Bronchial epithelial cell (primary cell): Measurements from ENCODE around the gene EGFR. TPM values are rescaled to one million over a fixed set of nuclear protein-coding genes. Genes with fewer than 3 reads are reported as not detected.
A peak's percentile ranks its signal among the peaks of the same experiment; 100 is the strongest.
"Not testable (repeated sequence)": the region's sequence is repeated elsewhere in the genome, so short reads cannot be mapped to it uniquely, and the experiment has no call there.

Experiments used
- DNase-seq: peaks from one replicate; pipeline ENCODE4 v3.0.0-alpha.2; 2010; ENCODE audit warnings: low read depth
- FAIRE-seq: peaks from 2 replicates; lab custom pipeline; 2011; peaks lifted over from hg19 to GRCh38; lab: Jason Lieb, UNC
- H3K27me3 ChIP-seq: 2 replicates; pipeline ENCODE4 v1.5.1; 2011; ENCODE audit warnings: low read length; ENCODE audit not compliant: control insufficient read depth, insufficient read depth
- H3K36me3 ChIP-seq: 2 replicates; pipeline ENCODE4 v1.5.1; 2011; ENCODE audit warnings: low read length; ENCODE audit not compliant: control insufficient read depth, insufficient read depth
- H3K4me3 ChIP-seq: 2 replicates; pipeline ENCODE4 v1.5.1; 2011; ENCODE audit warnings: mild to moderate bottlenecking, low read depth, low read length, control low read depth
- total RNA-seq: library from RNA; depleted of rRNA; stranded (reverse); fragments of >200 nt; gene quantifications from 2 replicates; pipeline ENCODE4 v1.2.1, GENCODE V29; 2014
- TF ChIP-seq, protein P1 (sequence below): IDR thresholded peaks from 2 replicates; pipeline ENCODE4 v1.5.1; 2011; ENCODE audit warnings: mild to moderate bottlenecking, moderate library complexity, low read length, control low read depth, inconsistent platforms; ENCODE audit not compliant: insufficient read depth, severe bottlenecking

The EGFR gene
- total RNA-seq, 1 donor from 2014 or later: 137 TPM

DNA sequence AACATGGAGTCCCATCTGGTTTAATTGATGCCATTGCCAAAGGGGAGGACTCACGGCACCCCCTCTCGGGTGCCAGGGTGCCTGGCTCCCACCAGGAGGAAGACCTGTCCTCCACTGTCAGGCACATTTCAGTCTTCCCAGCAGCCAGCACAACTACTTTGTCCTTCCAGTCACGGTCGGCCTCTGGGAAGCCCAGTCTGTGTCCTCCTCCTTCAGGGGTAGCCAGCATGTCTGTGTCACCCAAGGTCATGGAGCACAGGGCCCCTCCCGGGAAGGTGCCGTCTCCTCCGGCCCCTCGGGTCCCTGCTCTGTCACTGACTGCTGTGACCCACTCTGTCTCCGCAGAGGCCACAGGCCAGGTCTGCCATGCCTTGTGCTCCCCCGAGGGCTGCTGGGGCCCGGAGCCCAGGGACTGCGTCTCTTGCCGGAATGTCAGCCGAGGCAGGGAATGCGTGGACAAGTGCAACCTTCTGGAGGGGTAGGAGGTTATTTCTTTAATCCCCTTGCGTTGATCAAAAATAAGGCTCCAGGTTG lies 142.4 kb downstream of the EGFR start:
- TF ChIP-seq, protein P1, sequence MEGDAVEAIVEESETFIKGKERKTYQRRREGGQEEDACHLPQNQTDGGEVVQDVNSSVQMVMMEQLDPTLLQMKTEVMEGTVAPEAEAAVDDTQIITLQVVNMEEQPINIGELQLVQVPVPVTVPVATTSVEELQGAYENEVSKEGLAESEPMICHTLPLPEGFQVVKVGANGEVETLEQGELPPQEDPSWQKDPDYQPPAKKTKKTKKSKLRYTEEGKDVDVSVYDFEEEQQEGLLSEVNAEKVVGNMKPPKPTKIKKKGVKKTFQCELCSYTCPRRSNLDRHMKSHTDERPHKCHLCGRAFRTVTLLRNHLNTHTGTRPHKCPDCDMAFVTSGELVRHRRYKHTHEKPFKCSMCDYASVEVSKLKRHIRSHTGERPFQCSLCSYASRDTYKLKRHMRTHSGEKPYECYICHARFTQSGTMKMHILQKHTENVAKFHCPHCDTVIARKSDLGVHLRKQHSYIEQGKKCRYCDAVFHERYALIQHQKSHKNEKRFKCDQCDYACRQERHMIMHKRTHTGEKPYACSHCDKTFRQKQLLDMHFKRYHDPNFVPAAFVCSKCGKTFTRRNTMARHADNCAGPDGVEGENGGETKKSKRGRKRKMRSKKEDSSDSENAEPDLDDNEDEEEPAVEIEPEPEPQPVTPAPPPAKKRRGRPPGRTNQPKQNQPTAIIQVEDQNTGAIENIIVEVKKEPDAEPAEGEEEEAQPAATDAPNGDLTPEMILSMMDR: no peak
- peaks cover 47% of the 10 kb centered on the region for H3K36me3 ChIP-seq
- no peak overlapping the region for H3K4me3 ChIP-seq
- no peaks in the 10 kb centered on the region for H3K27me3 ChIP-seq
- DNase-seq (no peak), FAIRE-seq (no peak)

DNA sequence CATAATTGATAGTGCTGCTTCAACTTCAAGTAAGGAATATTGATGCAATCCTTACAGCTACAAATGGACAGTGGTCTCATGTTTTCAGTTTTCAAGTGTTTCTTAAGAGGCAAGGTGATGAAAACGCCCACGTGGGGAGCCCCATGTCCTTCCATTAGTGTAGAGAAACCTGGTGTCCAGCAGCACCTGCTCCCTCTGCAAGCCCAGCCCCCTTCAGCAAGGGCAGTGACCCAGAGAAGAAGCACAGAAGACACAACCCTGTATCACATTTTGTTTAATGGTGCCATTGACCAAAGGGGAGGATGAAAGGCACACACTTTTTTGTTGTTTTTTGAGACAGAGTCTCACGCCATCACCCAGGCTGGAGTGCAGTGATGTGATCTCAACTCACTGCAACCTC lies 143.7 kb downstream of the EGFR start:
- H3K36me3 ChIP-seq: peaks cover 43% of the 10 kb centered on the region
- no peak for FAIRE-seq
- TF ChIP-seq, protein P1: no peak
- no peak overlapping the region for H3K4me3 ChIP-seq
- DNase-seq: no peak
- H3K27me3 ChIP-seq: no peaks in the 10 kb centered on the region

DNA sequence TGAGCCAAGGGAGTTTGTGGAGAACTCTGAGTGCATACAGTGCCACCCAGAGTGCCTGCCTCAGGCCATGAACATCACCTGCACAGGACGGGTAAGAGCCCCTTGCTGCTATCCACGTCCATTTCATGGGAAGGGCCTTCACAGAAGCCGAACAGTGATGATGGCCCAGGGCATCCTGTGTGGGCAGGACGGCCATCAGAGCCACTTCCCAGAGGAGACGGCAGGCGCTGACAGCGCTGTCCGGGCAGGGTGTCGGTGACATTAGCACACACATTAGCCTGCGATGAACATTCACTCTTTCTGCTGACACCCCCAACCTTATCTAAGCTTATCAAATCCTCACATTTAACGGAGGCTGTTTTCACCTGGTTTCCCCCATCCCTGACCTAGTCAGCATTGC lies 144.9 kb downstream of the EGFR start:
- TF ChIP-seq, protein P1: no peak
- FAIRE-seq: no peak
- peaks cover 35% of the 10 kb centered on the region for H3K36me3 ChIP-seq
- DNase-seq: no peak
- H3K4me3 ChIP-seq: no peak overlapping the region
- H3K27me3 ChIP-seq: no peaks in the 10 kb centered on the region

DNA sequence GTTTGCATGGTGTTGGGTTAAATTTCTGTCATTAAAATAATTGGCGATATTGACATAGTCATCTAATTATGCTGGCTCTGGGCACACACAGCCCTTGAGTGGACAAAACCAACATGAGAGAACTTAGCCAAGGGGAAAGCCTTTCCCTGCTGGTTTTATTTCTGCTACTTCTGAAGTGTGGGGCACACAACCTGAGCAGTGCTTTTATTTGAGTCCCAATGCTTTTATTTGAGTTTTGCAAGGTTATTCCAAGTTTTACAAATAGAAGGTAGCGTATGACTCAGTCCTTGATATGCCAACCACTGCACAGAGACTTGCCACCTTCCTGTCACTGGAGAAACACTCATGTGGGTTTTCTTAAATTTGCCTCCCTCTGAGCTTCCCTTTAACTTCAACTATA lies 145.7 kb downstream of the EGFR start:
- TF ChIP-seq, protein P1: no peak
- Histone ChIP-seq H3K36me3 (peaks cover 34% of the 10 kb centered on the region), H3K4me3 (no peak overlapping the region), H3K27me3 (no peaks in the 10 kb centered on the region)
- no peak for DNase-seq
- no peak for FAIRE-seq

DNA sequence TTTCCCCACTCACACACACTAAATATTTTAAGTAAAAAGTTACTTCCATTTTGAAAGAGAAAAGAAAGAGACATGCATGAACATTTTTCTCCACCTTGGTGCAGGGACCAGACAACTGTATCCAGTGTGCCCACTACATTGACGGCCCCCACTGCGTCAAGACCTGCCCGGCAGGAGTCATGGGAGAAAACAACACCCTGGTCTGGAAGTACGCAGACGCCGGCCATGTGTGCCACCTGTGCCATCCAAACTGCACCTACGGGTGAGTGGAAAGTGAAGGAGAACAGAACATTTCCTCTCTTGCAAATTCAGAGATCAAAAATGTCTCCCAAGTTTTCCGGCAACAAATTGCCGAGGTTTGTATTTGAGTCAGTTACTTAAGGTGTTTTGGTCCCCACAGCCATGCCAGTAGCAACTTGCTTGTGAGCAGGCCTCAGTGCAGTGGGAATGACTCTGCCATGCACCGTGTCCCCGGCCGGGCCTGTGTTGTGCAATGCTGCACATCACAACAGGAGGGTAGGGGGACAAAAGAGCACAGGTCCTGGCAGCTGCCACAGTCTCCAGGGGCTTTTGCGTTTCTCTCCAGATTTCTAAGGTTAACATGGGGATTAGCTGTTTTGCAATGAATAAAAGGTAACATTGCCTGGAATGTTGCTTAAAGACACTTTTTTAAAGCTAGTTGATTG lies 146.5 kb downstream of the EGFR start:
- Histone ChIP-seq H3K36me3 (peaks cover 38% of the 10 kb centered on the region), H3K4me3 (no peak overlapping the region), H3K27me3 (no peaks in the 10 kb centered on the region)
- DNase-seq: no peak
- FAIRE-seq: no peak
- TF ChIP-seq, protein P1: no peak

DNA sequence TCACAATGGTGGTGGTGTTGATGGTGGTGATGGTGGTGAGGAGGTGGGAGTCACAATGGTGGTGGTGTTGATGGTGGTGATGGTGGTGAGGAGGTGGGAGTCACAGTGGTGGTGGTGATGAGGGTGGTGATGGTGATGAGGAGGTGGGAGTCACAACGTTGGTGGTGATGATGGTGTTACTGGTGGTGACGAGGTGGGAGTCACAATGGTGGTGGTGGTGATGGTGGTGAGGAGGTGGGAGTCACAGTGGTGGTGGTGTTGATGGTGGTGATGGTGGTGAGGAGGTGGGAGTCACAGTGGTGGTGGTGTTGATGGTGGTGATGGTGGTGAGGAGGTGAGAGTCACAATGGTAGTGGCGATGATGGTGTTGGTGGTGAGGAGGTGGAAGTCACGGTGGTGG lies 148.5 kb downstream of the EGFR start:
- peaks cover 43% of the 10 kb centered on the region for H3K36me3 ChIP-seq
- not testable (repeated sequence) for DNase-seq, H3K4me3 ChIP-seq, H3K27me3 ChIP-seq
- peak; percentile 82 for FAIRE-seq
